Kidney (tissue), 14 donors: ENCODE results near the gene MEX3B. TPM values are rescaled to one million over a fixed set of nuclear protein-coding genes. Genes with fewer than 3 reads are reported as not detected.

Source experiments
- DNase-seq, 5 donors: peaks; one replicate each; pipeline ENCODE4 v3.0.0-alpha.2; 2013 to 2020
- FAIRE-seq: peaks from 2 replicates; lab custom pipeline; 2012; peaks lifted over from hg19 to GRCh38; lab: Jason Lieb, UNC
- H3K27ac ChIP-seq, 2 donors: one replicate each; pipeline ENCODE4 v1.7.0; 2013; ENCODE audit warnings: low read depth in 2 of 2, low read length in 2 of 2, inconsistent platforms in 1 of 2
- H3K27me3 ChIP-seq: one replicate; pipeline ENCODE4 v1.7.1; 2013; ENCODE audit warnings: low read length, inconsistent platforms; ENCODE audit not compliant: control insufficient read depth, insufficient read depth
- H3K36me3 ChIP-seq, 3 donors: one replicate each; pipeline versions ENCODE4 v1.7.0 to v1.7.1; 2013; ENCODE audit warnings: low read length in 3 of 3, control low read depth in 1 of 3, inconsistent platforms in 1 of 3; ENCODE audit not compliant: insufficient read depth in 3 of 3, control insufficient read depth in 2 of 3
- H3K4me1 ChIP-seq, 3 donors: one replicate each; pipeline versions ENCODE4 v1.7.0 to v1.7.1; 2013; ENCODE audit warnings: low read length in 3 of 3, inconsistent platforms in 1 of 3, low read depth in 1 of 3; ENCODE audit not compliant: control insufficient read depth in 2 of 3, insufficient read depth in 2 of 3
- H3K4me3 ChIP-seq, 3 donors: one replicate each; pipeline versions ENCODE4 v1.7.0 to v1.8.1; 2013; ENCODE audit warnings: low read length in 3 of 3, control low read depth in 1 of 3, inconsistent platforms in 1 of 3
- H3K9ac ChIP-seq, 3 donors: one replicate each; pipeline versions ENCODE4 v1.7.0 to v1.7.1; 2013; ENCODE audit warnings: low read length in 3 of 3, control low read depth in 1 of 3, inconsistent platforms in 1 of 3
- H3K9me3 ChIP-seq, 3 donors: one replicate each; pipeline versions ENCODE4 v1.7.0 to v1.7.1; 2013; ENCODE audit warnings: low read length in 3 of 3, control low read depth in 1 of 3, inconsistent platforms in 1 of 3; ENCODE audit not compliant: control insufficient read depth in 2 of 3, insufficient read depth in 1 of 3
- CTCF ChIP-seq: IDR thresholded peaks from 3 replicates; pipeline ENCODE4 v1.5.1; 2012; ENCODE audit warnings: mild to moderate bottlenecking, moderate library complexity, borderline replicate concordance; ENCODE audit not compliant: insufficient read depth; ENCODE audit errors: extremely low read depth
- intact Hi-C: fragments of 100-400 bp; cut with DNase I; formaldehyde crosslinking; loops from one replicate; pipeline ENCODE4 v1.11.1; 2022
- polyA plus RNA-seq: library from polyadenylated mRNA; stranded (reverse); fragments of 350-450 nt; fragmentation: Illumina TruSeq; extraction: RNeasy Lipid Tissue Mini Kit (QIAGEN cat#74804); gene quantifications from one replicate; pipeline ENCODE4 v1.2.3, GENCODE V29; 2014; ENCODE audit warnings: low read depth, low replicate concordance; ENCODE audit not compliant: insufficient read depth
- total RNA-seq: library from RNA; stranded (reverse); fragmentation: NEBNext Ultra II Directional; extraction: Animal tissue kit (Norgen Biotek cat#: 25700); gene quantifications from one replicate; pipeline ENCODE4 v1.2.1, GENCODE V29; 2021
- donor health status: control.
- donor health status: control.
- donor health status: control.
- donor health status: control.
- donor health status: control.
- donor health status: DM: yes; HTN: yes; CAD: no.
- donor health status: Normal renal cell carcinoma (clear cell type).

The MEX3B gene
- total and polyA plus RNA-seq, 2 donors from 2014 or later, result 0.28 to 0.91 TPM

- no peak for TF ChIP-seq CTCF
- intact Hi-C loops, result no loop called here
- Histone ChIP-seq H3K4me3 (no peak overlapping the region), H3K36me3 (no peaks in the 10 kb centered on the region), H3K27me3 (no peaks in the 10 kb centered on the region), H3K4me1 (no peaks in the 10 kb centered on the region), H3K27ac (no peak overlapping the region), H3K9me3 (no peaks in the 10 kb centered on the region), H3K9ac (no peak overlapping the region)
- no peak for FAIRE-seq
- no peak for DNase-seq
Observed at GRCh38 chr15:82080774-82081173, 35.0 kb upstream of the MEX3B start.

GRCh38 chr15:82079736-82080135, 33.9 kb upstream of the MEX3B start:
- Histone ChIP-seq H3K27ac (no peak overlapping the region), H3K4me1 (no peaks in the 10 kb centered on the region), H3K4me3 (no peak overlapping the region), H3K9ac (no peak overlapping the region), H3K9me3 (no peaks in the 10 kb centered on the region), H3K27me3 (no peaks in the 10 kb centered on the region), H3K36me3 (no peaks in the 10 kb centered on the region)
- TF ChIP-seq CTCF, result no peak
- DNase-seq (peak in 1 of 5 donors; percentile 29), FAIRE-seq (no peak)
- intact Hi-C loops, result no loop called here

- FAIRE-seq, result no peak
- TF ChIP-seq CTCF, result no peak
- no peaks in the 10 kb centered on the region for H3K4me1 ChIP-seq
- no peak overlapping the region for H3K4me3 ChIP-seq
- DNase-seq, result no peak
- no peaks in the 10 kb centered on the region for H3K27me3 ChIP-seq
- intact Hi-C loops, result no loop called here
- no peaks in the 10 kb centered on the region for H3K9me3 ChIP-seq
- no peak overlapping the region for H3K27ac ChIP-seq
- no peak overlapping the region for H3K9ac ChIP-seq
- no peaks in the 10 kb centered on the region for H3K36me3 ChIP-seq
Observed at GRCh38 chr15:82074610-82075009, 28.8 kb upstream of the MEX3B start.

GRCh38 chr15:82072926-82073537, 27.2 kb upstream of the MEX3B start:
- no peak for DNase-seq
- H3K9ac ChIP-seq, result no peak overlapping the region
- no peak for FAIRE-seq
- no peaks in the 10 kb centered on the region for H3K36me3 ChIP-seq
- no peak overlapping the region for H3K4me3 ChIP-seq
- H3K4me1 ChIP-seq, result no peaks in the 10 kb centered on the region
- H3K27ac ChIP-seq, result no peak overlapping the region
- intact Hi-C loops, result no loop called here
- no peak for TF ChIP-seq CTCF
- H3K27me3 ChIP-seq, result no peaks in the 10 kb centered on the region
- H3K9me3 ChIP-seq, result no peaks in the 10 kb centered on the region
